SJSA1 (cell line): ENCODE data around the gene CRMP1. TPM values are rescaled to one million over a fixed set of nuclear protein-coding genes. Genes with fewer than 3 reads are reported as not detected.
"Not testable (repeated sequence)": the region's sequence is repeated elsewhere in the genome, so short reads cannot be mapped to it uniquely, and the experiment has no call there.

Experiments used
- DNase-seq, 2 experiments: peaks; one replicate each; pipeline ENCODE4 v3.0.0-alpha.2; 2015 to 2020; ENCODE audit warnings: low spot score in 2 of 2, low read depth in 1 of 2
- H3K27ac ChIP-seq: fragments of 250-450 bp; sonication (Bioruptor Pico); 2 replicates; pipeline ENCODE4 v1.5.1; 2020; ENCODE audit warnings: mild to moderate bottlenecking, moderate library complexity
- H3K27me3 ChIP-seq: fragments of 250-450 bp; sonication (Bioruptor Pico); replicated peaks from 2 replicates; pipeline ENCODE4 v1.5.1; 2020; ENCODE audit warnings: mild to moderate bottlenecking, moderate library complexity
- H3K36me3 ChIP-seq: fragments of 250-450 bp; sonication (Bioruptor Pico); 2 replicates; pipeline ENCODE4 v1.5.1; 2020; ENCODE audit warnings: mild to moderate bottlenecking
- H3K4me1 ChIP-seq: fragments of 250-450 bp; sonication (Bioruptor Pico); replicated peaks from 2 replicates; pipeline ENCODE4 v1.6.1; 2021; ENCODE audit warnings: mild to moderate bottlenecking
- H3K4me3 ChIP-seq: fragments of 250-450 bp; sonication (Bioruptor Pico); 2 replicates; pipeline ENCODE4 v1.5.1; 2020; ENCODE audit warnings: mild to moderate bottlenecking
- H3K9me3 ChIP-seq: fragments of 250-450 bp; sonication (Bioruptor Pico); replicated peaks from 2 replicates; pipeline ENCODE4 v1.5.1; 2020; ENCODE audit warnings: mild to moderate bottlenecking
- total RNA-seq: library from RNA; depleted of rRNA; stranded (reverse); fragments of >200 nt; shearing (Covaris generic); gene quantifications from 2 replicates; pipeline ENCODE4 v1.2.3, GENCODE V29; 2014

The CRMP1 gene
- total RNA-seq, 1 experiment from 2014 or later = not detected

- H3K27me3 ChIP-seq = no peaks in the 10 kb centered on the region
- DNase-seq = no peak
These were observed 47.6 kb downstream of the CRMP1 start for GRCh38 chr4:5845035-5845905.

DNA sequence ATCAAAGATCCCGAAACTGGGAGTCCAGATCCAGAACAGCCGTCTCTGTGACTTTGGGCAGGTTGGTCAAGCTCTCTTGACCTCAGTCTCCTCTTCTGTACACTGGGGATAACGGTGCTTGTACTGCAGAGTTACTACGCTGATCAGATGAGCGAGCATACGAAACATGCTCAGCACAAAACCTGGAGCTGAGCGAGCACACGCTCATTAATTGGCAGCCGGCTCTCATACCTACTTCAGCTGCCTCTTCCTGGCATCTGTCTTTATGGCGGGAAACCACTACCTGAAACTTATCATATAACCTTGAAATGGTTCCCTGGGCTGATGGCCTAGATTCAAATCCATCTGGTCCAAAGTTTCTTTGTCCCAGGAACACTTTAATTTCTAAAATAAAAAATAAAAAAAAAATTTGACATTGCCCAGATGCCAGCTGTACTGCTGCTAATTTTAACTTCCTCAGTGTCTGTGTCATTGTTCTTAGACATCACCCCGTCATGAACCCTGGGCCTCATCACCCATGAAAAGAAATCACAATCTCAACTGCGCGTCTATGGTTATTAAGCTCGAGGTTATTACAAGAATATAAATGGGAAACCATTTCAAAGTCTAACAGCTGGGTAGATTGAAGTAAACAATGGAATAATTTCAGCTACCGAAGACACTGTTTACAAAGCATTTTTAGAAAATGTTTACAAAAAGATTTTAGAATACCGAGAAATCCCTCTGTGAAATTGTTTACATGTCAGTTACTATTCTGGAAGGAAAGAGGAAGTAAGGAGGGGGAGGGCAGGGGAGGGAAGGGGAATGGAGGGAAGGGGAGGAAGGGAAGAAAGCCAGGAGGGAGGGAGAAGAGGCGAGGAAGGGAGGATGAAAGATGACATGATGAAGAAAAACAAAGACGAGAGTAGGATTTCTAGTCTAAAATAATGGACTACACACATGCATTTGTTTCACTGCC, 49.0 kb downstream of the CRMP1 start:
- H3K27ac ChIP-seq = no peak overlapping the region
- H3K4me1 ChIP-seq = no peaks in the 10 kb centered on the region
- H3K36me3 ChIP-seq = no peaks in the 10 kb centered on the region
- DNase-seq = no peak
- H3K9me3 ChIP-seq = no peaks in the 10 kb centered on the region
- H3K4me3 ChIP-seq = no peak overlapping the region
- H3K27me3 ChIP-seq = no peaks in the 10 kb centered on the region

More at GRCh38 chr4:5845035-5845905, 47.6 kb downstream of the CRMP1 start:
- Histone ChIP-seq H3K27ac (no peak overlapping the region), H3K4me1 (no peaks in the 10 kb centered on the region), H3K4me3 (no peak overlapping the region), H3K9me3 (no peaks in the 10 kb centered on the region), H3K36me3 (no peaks in the 10 kb centered on the region)

DNA sequence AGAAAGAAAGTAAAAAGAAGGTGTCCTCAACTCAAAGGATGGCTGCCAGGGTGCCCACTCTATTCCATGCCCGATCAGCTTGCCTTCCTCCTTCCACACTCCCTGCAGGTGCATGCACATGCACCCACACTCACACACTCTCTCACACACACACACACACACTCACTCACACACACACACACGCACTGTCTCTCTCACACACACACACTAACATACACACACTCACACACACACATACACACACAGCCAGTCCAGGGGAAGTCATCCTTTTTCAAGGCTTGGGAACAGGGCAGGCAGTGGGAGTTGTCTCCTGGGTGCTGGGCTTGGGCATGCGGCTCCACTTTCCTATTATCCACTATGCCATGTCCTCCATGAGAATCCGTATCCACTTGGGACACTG, 50.4 kb downstream of the CRMP1 start:
- Histone ChIP-seq H3K9me3 (no peaks in the 10 kb centered on the region), H3K36me3 (no peaks in the 10 kb centered on the region), H3K27ac (no peak overlapping the region), H3K4me1 (no peaks in the 10 kb centered on the region), H3K27me3 (no peaks in the 10 kb centered on the region), H3K4me3 (no peak overlapping the region)
- DNase-seq = no peak

DNA sequence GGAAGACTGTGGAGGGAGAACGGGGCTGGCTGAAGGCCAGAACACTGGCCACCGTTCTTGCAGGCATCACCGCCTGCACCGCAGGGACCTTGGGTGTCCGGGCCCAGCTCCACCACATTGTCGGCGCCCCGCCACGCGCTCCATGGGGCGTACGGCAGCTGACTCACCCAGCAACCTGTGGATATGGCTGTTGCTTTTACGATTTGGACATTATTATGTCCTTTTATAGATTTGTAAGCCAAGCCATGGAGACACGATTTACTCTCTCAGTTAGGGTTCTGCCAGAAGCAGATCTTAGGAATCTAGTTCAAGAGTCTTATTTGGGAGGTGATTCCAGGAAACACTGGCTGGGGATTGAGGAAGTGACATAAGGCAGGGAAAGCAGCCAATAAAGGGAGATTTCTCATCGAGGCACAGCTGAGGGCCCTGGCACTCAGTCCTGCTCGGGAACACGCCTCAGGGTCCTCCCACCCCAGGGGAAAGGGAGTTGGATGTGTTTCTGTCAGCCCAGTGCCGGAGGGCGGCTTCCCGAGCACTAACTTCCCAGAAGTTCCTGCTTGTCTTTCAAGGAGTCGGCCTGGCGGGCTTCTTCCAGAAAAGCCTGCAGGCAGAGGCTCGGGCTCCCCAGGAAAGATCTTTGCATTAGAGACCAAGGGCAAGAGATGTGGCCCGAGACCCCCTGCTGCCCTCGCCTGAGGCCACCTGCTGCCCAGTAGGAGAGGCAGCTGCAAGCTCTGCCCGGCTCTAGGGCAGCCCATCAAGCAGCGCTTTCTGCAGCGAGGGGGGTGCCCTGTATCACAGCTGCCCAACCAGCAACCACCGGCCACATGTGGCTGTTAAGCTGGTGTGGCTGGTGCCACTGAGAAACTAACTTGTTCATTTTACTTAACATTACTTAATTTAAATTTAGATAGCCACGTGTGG, 52.9 kb downstream of the CRMP1 start:
- no peaks in the 10 kb centered on the region for H3K4me1 ChIP-seq
- no peaks in the 10 kb centered on the region for H3K27me3 ChIP-seq
- no peaks in the 10 kb centered on the region for H3K36me3 ChIP-seq
- DNase-seq = no peak
- H3K4me3 ChIP-seq = no peak overlapping the region
- no peaks in the 10 kb centered on the region for H3K9me3 ChIP-seq
- H3K27ac ChIP-seq = no peak overlapping the region

GRCh38 chr4:5839332-5839731, 53.6 kb downstream of the CRMP1 start:
- Histone ChIP-seq H3K4me1 (no peaks in the 10 kb centered on the region), H3K36me3 (no peaks in the 10 kb centered on the region), H3K27ac (no peak overlapping the region), H3K4me3 (no peak overlapping the region), H3K27me3 (no peaks in the 10 kb centered on the region), H3K9me3 (no peaks in the 10 kb centered on the region)
- no peak for DNase-seq

GRCh38 chr4:5837483-5837882, 55.4 kb downstream of the CRMP1 start:
- not testable (repeated sequence) for DNase-seq, H3K4me1 ChIP-seq, H3K4me3 ChIP-seq, H3K27me3 ChIP-seq, H3K27ac ChIP-seq, H3K9me3 ChIP-seq, H3K36me3 ChIP-seq

- H3K4me3 ChIP-seq = no peak overlapping the region
- H3K27ac ChIP-seq = no peak overlapping the region
- no peaks in the 10 kb centered on the region for H3K27me3 ChIP-seq
- H3K9me3 ChIP-seq = no peaks in the 10 kb centered on the region
- no peaks in the 10 kb centered on the region for H3K36me3 ChIP-seq
- DNase-seq = no peak
- no peaks in the 10 kb centered on the region for H3K4me1 ChIP-seq
These were observed 55.9 kb downstream of the CRMP1 start for GRCh38 chr4:5836943-5837342.

DNA sequence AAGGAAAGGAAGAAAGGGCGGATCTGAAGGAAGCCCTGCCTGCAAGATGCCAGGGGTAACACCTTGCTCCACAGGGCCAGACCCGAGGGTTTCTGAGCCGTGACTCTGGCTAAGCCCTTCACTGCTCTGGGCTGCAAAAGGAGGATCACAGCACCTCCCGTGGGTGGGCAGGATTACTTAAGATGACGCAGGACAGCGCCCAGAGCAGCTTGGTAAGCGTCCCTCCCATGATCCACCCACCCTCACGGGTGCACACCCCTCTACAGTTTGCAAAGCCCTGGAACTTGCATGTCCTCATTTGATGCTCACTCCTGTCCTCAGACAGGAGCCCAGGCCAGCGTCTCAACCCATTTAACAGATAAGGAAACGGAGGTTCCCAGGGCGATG, 64.9 kb downstream of the CRMP1 start:
- Histone ChIP-seq H3K27me3 (no peaks in the 10 kb centered on the region), H3K4me1 (no peaks in the 10 kb centered on the region; the same call in 1 of the 2 replicates), H3K36me3 (no peaks in the 10 kb centered on the region), H3K27ac (no peak overlapping the region), H3K4me3 (no peak overlapping the region), H3K9me3 (no peaks in the 10 kb centered on the region)
- no peak for DNase-seq

GRCh38 chr4:5827108-5828004, 65.5 kb downstream of the CRMP1 start:
- Histone ChIP-seq H3K27me3 (no peaks in the 10 kb centered on the region), H3K4me1 (no peaks in the 10 kb centered on the region; the same call in 1 of the 2 replicates), H3K27ac (no peak overlapping the region), H3K9me3 (no peaks in the 10 kb centered on the region), H3K36me3 (no peaks in the 10 kb centered on the region), H3K4me3 (no peak overlapping the region)
- no peak for DNase-seq

DNA sequence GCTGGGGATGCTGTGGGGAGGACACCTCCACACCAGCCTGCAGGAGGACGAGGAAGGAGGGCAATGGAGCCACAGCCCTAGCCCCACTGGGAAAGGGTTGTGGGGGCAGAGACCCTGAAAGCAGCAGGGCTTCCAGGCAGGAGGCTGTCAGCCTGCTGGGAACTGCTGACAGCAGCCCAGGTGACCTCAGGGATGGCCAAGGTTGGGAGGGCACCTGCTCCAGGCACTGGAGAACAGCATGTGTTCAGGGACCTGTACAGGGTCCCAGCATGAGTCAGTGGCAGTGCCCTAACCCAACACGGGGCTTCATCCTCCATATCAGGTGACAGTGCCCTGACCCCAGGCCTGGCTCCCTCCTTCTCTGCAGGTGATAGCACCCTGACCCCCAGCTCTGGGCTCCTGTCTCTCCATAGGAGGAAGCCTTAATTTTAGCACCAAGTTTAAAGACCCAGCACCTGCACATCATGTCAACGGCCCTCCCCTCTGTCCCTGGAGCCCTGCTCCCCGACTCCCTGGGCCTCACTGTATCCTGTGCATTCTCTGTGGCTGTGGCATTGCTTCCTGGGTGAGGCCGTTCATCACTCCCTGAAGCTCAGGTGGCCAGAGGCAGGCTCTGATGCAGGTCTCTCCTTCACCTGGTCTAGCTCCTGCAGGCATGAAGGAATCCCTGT, 66.3 kb downstream of the CRMP1 start:
- Histone ChIP-seq H3K9me3 (no peaks in the 10 kb centered on the region), H3K27ac (no peak overlapping the region)

DNA sequence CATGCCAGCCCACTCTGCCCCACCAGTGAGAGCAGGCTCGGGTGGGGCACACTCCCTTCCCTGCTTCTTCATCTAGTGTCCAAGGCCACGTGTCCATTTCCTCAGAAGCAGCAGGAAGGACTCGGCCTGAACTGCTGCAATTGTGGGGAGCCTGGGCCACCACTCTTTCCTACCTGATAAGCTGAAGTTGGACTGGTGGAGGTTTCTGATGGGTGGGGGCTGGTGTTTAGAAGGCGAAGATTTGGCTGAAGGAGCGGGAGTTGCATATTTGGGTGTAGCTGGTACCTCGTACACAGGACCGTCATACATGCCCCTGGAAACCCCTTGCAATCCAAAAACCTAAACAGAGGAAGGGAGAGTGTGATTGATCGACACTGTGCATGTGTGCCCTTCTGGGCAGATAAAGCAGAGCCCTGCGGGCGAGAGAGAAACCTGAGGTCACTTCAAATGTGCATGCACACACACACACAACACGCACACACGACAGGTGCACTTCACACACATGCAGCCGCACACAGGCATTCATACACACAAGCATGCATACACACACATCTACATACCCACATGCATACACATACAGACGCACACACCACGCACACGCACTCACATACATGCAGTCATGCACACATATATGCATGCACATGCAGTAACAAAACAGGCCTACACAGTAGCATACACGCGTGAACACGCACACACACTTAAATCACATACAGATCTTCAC, 67.4 kb downstream of the CRMP1 start:
- Histone ChIP-seq H3K27me3 (no peaks in the 10 kb centered on the region), H3K4me3 (no peak overlapping the region), H3K4me1 (no peaks in the 10 kb centered on the region; the same call in 1 of the 2 replicates), H3K27ac (no peak overlapping the region), H3K9me3 (no peaks in the 10 kb centered on the region), H3K36me3 (peaks cover 8% of the 10 kb centered on the region; the same call in 1 of the 2 replicates)
- DNase-seq = no peak

More for the DNA sequence above, 66.3 kb downstream of the CRMP1 start:
- no peak for DNase-seq
- Histone ChIP-seq H3K4me1 (no peaks in the 10 kb centered on the region; the same call in 1 of the 2 replicates), H3K27me3 (no peaks in the 10 kb centered on the region), H3K36me3 (peaks cover 1% of the 10 kb centered on the region; the same call in 1 of the 2 replicates), H3K4me3 (no peak overlapping the region)
